CD14-positive monocyte (primary cell): Measurements from ENCODE around the gene CCNDBP1. TPM values are rescaled to one million over a fixed set of nuclear protein-coding genes. Genes with fewer than 3 reads are reported as not detected.

ENCODE experiments used
- DNase-seq, 3 donors: peaks; one replicate each; pipeline ENCODE4 v3.0.0-alpha.2; 2011 to 2022
- H2AFZ ChIP-seq: 2 replicates; pipeline ENCODE4 v1.6.0; 2012; ENCODE audit warnings: mild to moderate bottlenecking, low read depth, low read length, inconsistent platforms; ENCODE audit not compliant: insufficient read depth, poor library complexity, severe bottlenecking
- H3K27ac ChIP-seq, 2 donors: 1 replicate in 1 of 2; 2 replicates in 1 of 2; pipeline ENCODE4 v1.5.1; 2012 to 2013; ENCODE audit warnings: low read length in 2 of 2, control low read depth in 1 of 2, inconsistent platforms in 1 of 2, low read depth in 1 of 2, mild to moderate bottlenecking in 1 of 2
- H3K27me3 ChIP-seq, 2 donors: one replicate each; pipeline versions ENCODE4 v1.6.0 to v1.6.1; 2011 to 2013; ENCODE audit warnings: low read length in 2 of 2; ENCODE audit not compliant: control insufficient read depth in 2 of 2, insufficient read depth in 2 of 2
- H3K36me3 ChIP-seq, 2 donors: replicated peaks in 1 of 2; 1 replicate in 1 of 2; 2 replicates in 1 of 2; pipeline versions ENCODE4 v1.5.1 to v1.6.1; 2012 to 2013; ENCODE audit warnings: low read length in 2 of 2, control low read depth in 1 of 2, inconsistent platforms in 1 of 2, mild to moderate bottlenecking in 1 of 2; ENCODE audit not compliant: insufficient read depth in 2 of 2, control insufficient read depth in 1 of 2
- H3K4me1 ChIP-seq, 2 donors: 1 replicate in 1 of 2; 2 replicates in 1 of 2; pipeline versions ENCODE4 v1.5.1 to v1.6.1; 2012 to 2013; ENCODE audit warnings: low read length in 2 of 2, control low read depth in 1 of 2, inconsistent platforms in 1 of 2, mild to moderate bottlenecking in 1 of 2, moderate library complexity in 1 of 2; ENCODE audit not compliant: insufficient read depth in 2 of 2, control insufficient read depth in 1 of 2
- H3K4me2 ChIP-seq: replicated peaks from 2 replicates; pipeline ENCODE3; 2012; ENCODE audit warnings: low read length, moderate library complexity, mild to moderate bottlenecking; ENCODE audit not compliant: poor library complexity, severe bottlenecking; ENCODE audit errors: extremely low read depth
- H3K4me3 ChIP-seq, 3 experiments: fragments of 200-600 bp in 1 of 3; sonication (generic) in 1 of 3; replicated peaks in 1 of 3; 1 replicate in 2 of 3; 2 replicates in 1 of 3; pipeline ENCODE4 v1.5.1; 2011 to 2013; ENCODE audit warnings: low read length in 3 of 3, mild to moderate bottlenecking in 3 of 3, control low read depth in 2 of 3, low read depth in 2 of 3, inconsistent platforms in 1 of 3, moderate library complexity in 1 of 3
- H3K79me2 ChIP-seq: 2 replicates; pipeline ENCODE4 v1.6.0; 2012; ENCODE audit warnings: mild to moderate bottlenecking, control low read depth, inconsistent platforms, low read length, moderate library complexity; ENCODE audit not compliant: insufficient read depth
- H3K9ac ChIP-seq: 2 replicates; pipeline ENCODE4 v1.6.0; 2017; ENCODE audit warnings: low read length, mild to moderate bottlenecking; ENCODE audit not compliant: insufficient read depth, poor library complexity, severe bottlenecking
- H3K9me3 ChIP-seq, 2 donors: replicated peaks in 1 of 2; 1 replicate in 1 of 2; 2 replicates in 1 of 2; pipeline versions ENCODE4 v1.5.1 to v1.6.1; 2012 to 2013; ENCODE audit warnings: low read length in 2 of 2, control low read depth in 1 of 2; ENCODE audit not compliant: control insufficient read depth in 1 of 2, insufficient read depth in 1 of 2
- H4K20me1 ChIP-seq: 2 replicates; pipeline ENCODE4 v1.6.0; 2012; ENCODE audit warnings: mild to moderate bottlenecking, low read length, control low read depth, moderate library complexity; ENCODE audit not compliant: insufficient read depth
- H3K27ac Mint-ChIP-seq, 7 donors: one replicate each; pipeline ENCODE4 v1.8.0; 2020; ENCODE audit warnings: mild to moderate bottlenecking in 7 of 7, mixed read lengths in 7 of 7, moderate library complexity in 6 of 7, inconsistent platforms in 2 of 7
- H3K27me3 Mint-ChIP-seq, 3 donors: one replicate each; pipeline ENCODE4 v1.8.0; 2021 to 2022; ENCODE audit warnings: low read depth in 3 of 3, mild to moderate bottlenecking in 3 of 3, mixed read lengths in 3 of 3, moderate library complexity in 3 of 3, inconsistent platforms in 1 of 3
- H3K36me3 Mint-ChIP-seq, 2 donors: one replicate each; pipeline ENCODE4 v1.8.0; 2020; ENCODE audit warnings: mixed read lengths in 2 of 2, inconsistent platforms in 1 of 2, mild to moderate bottlenecking in 1 of 2
- H3K4me1 Mint-ChIP-seq: one replicate; pipeline ENCODE4 v1.8.0; 2020; ENCODE audit warnings: mild to moderate bottlenecking, mixed read lengths
- H3K4me3 Mint-ChIP-seq, 2 donors: one replicate each; pipeline ENCODE4 v1.8.0; 2020; ENCODE audit warnings: mild to moderate bottlenecking in 2 of 2, mixed read lengths in 2 of 2, moderate library complexity in 1 of 2
- H3K9me3 Mint-ChIP-seq, 7 donors: one replicate each; pipeline ENCODE4 v1.8.0; 2020 to 2022; ENCODE audit warnings: mixed read lengths in 7 of 7, mild to moderate bottlenecking in 6 of 7, moderate library complexity in 6 of 7, inconsistent platforms in 2 of 7
- WGBS: methylation state at CpG from one replicate; pipeline ENCODE4 v1.1.5; 2013; ENCODE audit warnings: missing lambda C conversion rate; ENCODE audit not compliant: insufficient coverage; 5-methylcytosine and 5-hydroxymethylcytosine counted together
- intact Hi-C, 2 donors: fragments of 100-400 bp; cut with micrococcal nuclease; formaldehyde crosslinking; loops; one replicate each; pipeline versions ENCODE4 v1.15.0 to v1.15.1; 2023
- polyA plus RNA-seq, 3 donors: library from polyadenylated mRNA; depleted of rRNA in 1 of 3; unstranded in 2 of 3; stranded (reverse) in 1 of 3; fragments of 300-500 nt in 2 of 3; fragments of >200 nt in 1 of 3; fragmentation: Illumina TruSeq in 2 of 3; gene quantifications; 1 replicate in 2 of 3; 2 replicates in 1 of 3; pipeline ENCODE4 v1.2.3, GENCODE V29; 2012 to 2021
- TF ChIP-seq, protein P1 (sequence below): fragments of 200-600 bp; IDR thresholded peaks from one replicate; pipeline ENCODE4 v1.8.0; 2022; ENCODE audit warnings: antibody characterized with exemption, mild to moderate bottlenecking

Gene CCNDBP1
- polyA plus RNA-seq, 3 donors = 79.2 to 205 (median 196) TPM

DNA sequence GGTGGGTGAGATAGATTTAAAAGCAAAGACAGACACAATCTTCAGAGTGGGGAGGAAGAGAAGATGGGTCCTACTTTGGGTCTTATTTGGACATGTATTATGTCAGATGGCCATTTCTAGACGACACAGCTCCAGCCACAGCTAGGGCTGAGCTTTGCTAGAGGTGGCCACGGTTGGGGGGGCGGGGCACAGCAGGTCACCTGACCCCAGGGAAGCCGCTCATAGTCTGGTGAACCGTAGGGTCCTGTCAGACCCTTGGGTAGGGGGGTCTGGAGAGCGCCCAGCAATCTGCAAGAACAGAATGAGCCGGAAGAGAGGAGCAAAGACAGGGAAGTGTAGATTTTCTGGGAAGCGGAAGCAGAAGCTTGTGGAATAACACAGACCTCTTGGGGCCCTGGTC is 29.0 kb downstream of the CCNDBP1 start:
- H4K20me1 ChIP-seq = no peaks in the 10 kb centered on the region
- TF ChIP-seq, protein P1, sequence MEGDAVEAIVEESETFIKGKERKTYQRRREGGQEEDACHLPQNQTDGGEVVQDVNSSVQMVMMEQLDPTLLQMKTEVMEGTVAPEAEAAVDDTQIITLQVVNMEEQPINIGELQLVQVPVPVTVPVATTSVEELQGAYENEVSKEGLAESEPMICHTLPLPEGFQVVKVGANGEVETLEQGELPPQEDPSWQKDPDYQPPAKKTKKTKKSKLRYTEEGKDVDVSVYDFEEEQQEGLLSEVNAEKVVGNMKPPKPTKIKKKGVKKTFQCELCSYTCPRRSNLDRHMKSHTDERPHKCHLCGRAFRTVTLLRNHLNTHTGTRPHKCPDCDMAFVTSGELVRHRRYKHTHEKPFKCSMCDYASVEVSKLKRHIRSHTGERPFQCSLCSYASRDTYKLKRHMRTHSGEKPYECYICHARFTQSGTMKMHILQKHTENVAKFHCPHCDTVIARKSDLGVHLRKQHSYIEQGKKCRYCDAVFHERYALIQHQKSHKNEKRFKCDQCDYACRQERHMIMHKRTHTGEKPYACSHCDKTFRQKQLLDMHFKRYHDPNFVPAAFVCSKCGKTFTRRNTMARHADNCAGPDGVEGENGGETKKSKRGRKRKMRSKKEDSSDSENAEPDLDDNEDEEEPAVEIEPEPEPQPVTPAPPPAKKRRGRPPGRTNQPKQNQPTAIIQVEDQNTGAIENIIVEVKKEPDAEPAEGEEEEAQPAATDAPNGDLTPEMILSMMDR = no peak
- no peak overlapping the region for H3K27ac ChIP-seq
- intact Hi-C loops = no loop called here
- no peaks in the 10 kb centered on the region for H3K9me3 ChIP-seq
- H3K36me3 ChIP-seq = no peaks in the 10 kb centered on the region
- no peak overlapping the region for H3K4me3 ChIP-seq
- H3K27ac Mint-ChIP-seq = no peak overlapping the region
- no peak for DNase-seq
- no peak overlapping the region for H3K4me2 ChIP-seq
- 90% methylated on average over 7 of the region's 8 CpGs for WGBS
- no peaks in the 10 kb centered on the region for H3K79me2 ChIP-seq
- H3K4me3 Mint-ChIP-seq = no peak overlapping the region
- no peak overlapping the region for H2AFZ ChIP-seq
- H3K4me1 Mint-ChIP-seq = no peaks in the 10 kb centered on the region
- H3K27me3 ChIP-seq = no peaks in the 10 kb centered on the region
- H3K36me3 Mint-ChIP-seq = no peaks in the 10 kb centered on the region
- H3K9me3 Mint-ChIP-seq = peaks cover 0 to 7% (median 4%) of the 10 kb centered on the region in 7 donors
- no peaks in the 10 kb centered on the region for H3K4me1 ChIP-seq
- H3K27me3 Mint-ChIP-seq = peaks cover 5 to 10% (median 9%) of the 10 kb centered on the region in 3 donors
- no peak overlapping the region for H3K9ac ChIP-seq

DNA sequence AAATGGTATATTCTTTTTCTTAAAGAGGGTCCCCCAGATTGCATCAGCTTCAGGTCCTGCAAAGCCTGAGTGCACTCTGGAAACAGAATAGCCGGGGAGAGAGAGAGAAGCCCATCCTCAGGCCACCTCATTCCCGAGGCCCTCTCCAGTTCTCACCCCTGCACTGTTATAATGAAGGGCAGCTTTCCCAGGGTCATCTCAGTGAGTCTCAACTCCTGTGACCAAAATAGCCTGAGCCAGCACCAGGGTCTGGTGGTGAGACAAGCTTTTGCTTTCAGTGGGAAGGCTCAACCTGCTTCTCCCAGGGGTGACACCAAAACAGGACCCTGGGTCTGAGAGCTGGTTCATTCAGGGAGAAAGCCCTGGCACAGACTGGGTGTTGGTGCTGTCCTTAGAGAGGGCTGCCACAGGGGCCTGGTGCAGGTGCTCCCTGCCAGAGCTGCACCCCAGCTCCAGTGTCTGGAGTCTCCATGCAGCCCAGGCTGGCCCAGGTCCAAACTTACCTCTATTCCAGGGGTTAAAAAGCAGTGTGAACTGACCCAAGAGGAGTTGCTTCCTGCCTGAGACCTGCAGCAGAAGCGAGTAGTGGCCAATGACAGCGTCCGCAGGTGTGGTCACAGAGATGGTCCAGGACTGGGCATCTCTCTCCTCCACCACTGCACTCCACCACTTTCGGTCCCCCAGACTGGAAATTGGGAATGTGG is 29.5 kb downstream of the CCNDBP1 start:
- no peak for DNase-seq

More for the DNA sequence above, 29.5 kb downstream of the CCNDBP1 start:
- H3K4me1 ChIP-seq = no peaks in the 10 kb centered on the region
- no peaks in the 10 kb centered on the region for H3K79me2 ChIP-seq
- H3K9me3 ChIP-seq = no peaks in the 10 kb centered on the region
- no peak overlapping the region for H2AFZ ChIP-seq
- H3K36me3 Mint-ChIP-seq = no peaks in the 10 kb centered on the region
- TF ChIP-seq, protein P1 = no peak
- 83% methylated on average over 1 of the region's 6 CpGs for WGBS
- H3K27me3 Mint-ChIP-seq = peaks cover 6 to 8% (median 8%) of the 10 kb centered on the region in 3 donors
- H4K20me1 ChIP-seq = no peaks in the 10 kb centered on the region
- no peak overlapping the region for H3K4me3 ChIP-seq
- H3K27ac Mint-ChIP-seq = no peak overlapping the region
- no peaks in the 10 kb centered on the region for H3K27me3 ChIP-seq
- no peak overlapping the region for H3K4me2 ChIP-seq
- H3K27ac ChIP-seq = no peak overlapping the region
- no peak overlapping the region for H3K9ac ChIP-seq
- H3K4me1 Mint-ChIP-seq = no peaks in the 10 kb centered on the region
- intact Hi-C loops = no loop called here
- H3K4me3 Mint-ChIP-seq = no peak overlapping the region
- H3K36me3 ChIP-seq = no peaks in the 10 kb centered on the region
- H3K9me3 Mint-ChIP-seq = peaks cover 0 to 6% (median 4%) of the 10 kb centered on the region in 7 donors
